Measurements from ENCODE around the gene TMEM17. TPM values are rescaled to one million over a fixed set of nuclear protein-coding genes. Genes with fewer than 3 reads are reported as not detected.

The TMEM17 gene
- total and polyA plus RNA-seq, 2 of the 13 experiments (the other 11 are each of a cell fraction or from before 2014, with no cell fraction given): 0.22 to 0.50 TPM

DNA sequence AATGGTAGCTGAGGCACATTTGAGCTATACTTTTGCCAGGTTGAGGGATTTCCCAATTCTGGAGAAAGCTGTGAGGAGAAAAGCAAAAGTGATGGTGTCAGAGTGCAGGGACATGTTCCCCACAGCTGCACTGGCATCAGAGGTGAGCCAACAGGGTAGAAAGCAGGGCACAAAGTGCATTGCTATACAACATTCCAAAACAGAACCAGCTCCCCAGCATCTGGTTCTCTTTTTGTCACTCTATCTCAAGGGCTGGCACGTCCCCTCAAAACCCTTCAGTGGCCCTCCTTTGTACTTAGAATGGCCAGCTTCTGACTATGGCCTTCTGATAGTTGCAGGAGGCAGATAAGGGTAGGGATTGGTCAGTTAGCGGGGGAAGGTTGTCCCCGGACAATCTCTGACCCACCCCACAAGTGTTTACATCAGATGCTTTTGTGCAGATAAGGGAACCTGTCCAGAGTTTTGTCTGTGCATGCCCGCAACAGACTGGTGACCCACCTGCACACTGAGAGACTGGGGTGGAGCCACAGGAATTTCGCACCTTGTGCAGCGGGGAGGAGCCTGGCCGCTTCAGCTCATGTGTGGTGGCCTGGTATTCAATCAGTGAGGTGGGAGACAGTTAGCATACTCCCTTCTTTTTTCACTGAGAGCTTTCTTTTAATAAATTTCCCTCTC lies 31.0 kb upstream of the TMEM17 start (continued):
- TF ChIP-seq, protein P1, sequence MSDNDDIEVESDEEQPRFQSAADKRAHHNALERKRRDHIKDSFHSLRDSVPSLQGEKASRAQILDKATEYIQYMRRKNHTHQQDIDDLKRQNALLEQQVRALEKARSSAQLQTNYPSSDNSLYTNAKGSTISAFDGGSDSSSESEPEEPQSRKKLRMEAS (IDR thresholded peaks at IDR 0.05): peak; percentile 68
- TF ChIP-seq MTA1 (CRISPR knock-in tag; IDR thresholded peaks at IDR 0.05; ENCODE audit: borderline replicate concordance) (peak; percentile 42; the same call in 1 of the 2 replicates), SOX5 (CRISPR knock-in tag; IDR thresholded peaks at IDR 0.05; ENCODE audit: borderline replicate concordance) (peak; percentile 27; the same call in 1 of the 2 replicates), FOXC1 (CRISPR knock-in tag; IDR thresholded peaks at IDR 0.05; ENCODE audit: borderline replicate concordance) (0 out of 2 replicates have a peak, but pooled peaks have one; percentile 72), ZNF44 (CRISPR knock-in tag; IDR thresholded peaks at IDR 0.05) (no peak), ZNF788 (CRISPR knock-in tag; IDR thresholded peaks at IDR 0.05; ENCODE audit: borderline replicate concordance) (peak; percentile 81; the same call in 1 of the 2 replicates), BORCS8-MEF2B (CRISPR knock-in tag; IDR thresholded peaks at IDR 0.05) (peak; percentile 73; the same call in 1 of the 2 replicates), ZNF607 (CRISPR knock-in tag; IDR thresholded peaks at IDR 0.05; ENCODE audit: borderline replicate concordance) (0 out of 2 replicates have a peak, but pooled peaks have one; percentile 30), ZNF205 (CRISPR knock-in tag; IDR thresholded peaks at IDR 0.05) (peak; percentile 23; the same call in 1 of the 2 replicates), KAT7 (CRISPR knock-in tag; IDR thresholded peaks at IDR 0.05; ENCODE audit: borderline replicate concordance) (no peak), ZFX (CRISPR knock-in tag; IDR thresholded peaks at IDR 0.05; ENCODE audit: low read depth) (peak; percentile 45), SMC3 (IDR thresholded peaks at IDR 0.05; ENCODE audit: low read length) (no peak), ERF (CRISPR knock-in tag; IDR thresholded peaks at IDR 0.05) (peak; percentile 48; the same call in 1 of the 2 replicates), ZNF703 (CRISPR knock-in tag; IDR thresholded peaks at IDR 0.05; ENCODE audit: borderline replicate concordance) (no peak)
- TF ChIP-seq, protein P2, sequence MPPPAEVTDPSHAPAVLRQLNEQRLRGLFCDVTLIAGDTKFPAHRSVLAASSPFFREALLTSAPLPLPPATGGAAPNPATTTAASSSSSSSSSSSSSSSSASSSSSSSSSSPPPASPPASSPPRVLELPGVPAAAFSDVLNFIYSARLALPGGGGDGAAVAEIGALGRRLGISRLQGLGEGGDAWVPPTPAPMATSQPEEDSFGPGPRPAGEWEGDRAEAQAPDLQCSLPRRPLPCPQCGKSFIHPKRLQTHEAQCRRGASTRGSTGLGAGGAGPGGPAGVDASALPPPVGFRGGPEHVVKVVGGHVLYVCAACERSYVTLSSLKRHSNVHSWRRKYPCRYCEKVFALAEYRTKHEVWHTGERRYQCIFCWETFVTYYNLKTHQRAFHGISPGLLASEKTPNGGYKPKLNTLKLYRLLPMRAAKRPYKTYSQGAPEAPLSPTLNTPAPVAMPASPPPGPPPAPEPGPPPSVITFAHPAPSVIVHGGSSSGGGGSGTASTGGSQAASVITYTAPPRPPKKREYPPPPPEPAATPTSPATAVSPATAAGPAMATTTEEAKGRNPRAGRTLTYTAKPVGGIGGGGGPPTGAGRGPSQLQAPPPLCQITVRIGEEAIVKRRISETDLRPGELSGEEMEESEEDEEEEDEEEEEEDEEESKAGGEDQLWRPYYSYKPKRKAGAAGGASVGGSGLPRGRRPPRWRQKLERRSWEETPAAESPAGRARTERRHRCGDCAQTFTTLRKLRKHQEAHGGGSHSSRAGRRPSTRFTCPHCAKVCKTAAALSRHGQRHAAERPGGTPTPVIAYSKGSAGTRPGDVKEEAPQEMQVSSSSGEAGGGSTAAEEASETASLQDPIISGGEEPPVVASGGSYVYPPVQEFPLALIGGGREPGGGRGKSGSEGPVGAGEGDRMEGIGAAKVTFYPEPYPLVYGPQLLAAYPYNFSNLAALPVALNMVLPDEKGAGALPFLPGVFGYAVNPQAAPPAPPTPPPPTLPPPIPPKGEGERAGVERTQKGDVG (CRISPR knock-in tag; IDR thresholded peaks at IDR 0.05; ENCODE audit: borderline replicate concordance): peak; percentile 100
- TF ChIP-seq, protein P3, sequence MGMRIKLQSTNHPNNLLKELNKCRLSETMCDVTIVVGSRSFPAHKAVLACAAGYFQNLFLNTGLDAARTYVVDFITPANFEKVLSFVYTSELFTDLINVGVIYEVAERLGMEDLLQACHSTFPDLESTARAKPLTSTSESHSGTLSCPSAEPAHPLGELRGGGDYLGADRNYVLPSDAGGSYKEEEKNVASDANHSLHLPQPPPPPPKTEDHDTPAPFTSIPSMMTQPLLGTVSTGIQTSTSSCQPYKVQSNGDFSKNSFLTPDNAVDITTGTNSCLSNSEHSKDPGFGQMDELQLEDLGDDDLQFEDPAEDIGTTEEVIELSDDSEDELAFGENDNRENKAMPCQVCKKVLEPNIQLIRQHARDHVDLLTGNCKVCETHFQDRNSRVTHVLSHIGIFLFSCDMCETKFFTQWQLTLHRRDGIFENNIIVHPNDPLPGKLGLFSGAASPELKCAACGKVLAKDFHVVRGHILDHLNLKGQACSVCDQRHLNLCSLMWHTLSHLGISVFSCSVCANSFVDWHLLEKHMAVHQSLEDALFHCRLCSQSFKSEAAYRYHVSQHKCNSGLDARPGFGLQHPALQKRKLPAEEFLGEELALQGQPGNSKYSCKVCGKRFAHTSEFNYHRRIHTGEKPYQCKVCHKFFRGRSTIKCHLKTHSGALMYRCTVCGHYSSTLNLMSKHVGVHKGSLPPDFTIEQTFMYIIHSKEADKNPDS (CRISPR knock-in tag; IDR thresholded peaks at IDR 0.05): 0 out of 2 replicates have a peak, but pooled peaks have one; percentile 60
- TF ChIP-seq, protein P4, sequence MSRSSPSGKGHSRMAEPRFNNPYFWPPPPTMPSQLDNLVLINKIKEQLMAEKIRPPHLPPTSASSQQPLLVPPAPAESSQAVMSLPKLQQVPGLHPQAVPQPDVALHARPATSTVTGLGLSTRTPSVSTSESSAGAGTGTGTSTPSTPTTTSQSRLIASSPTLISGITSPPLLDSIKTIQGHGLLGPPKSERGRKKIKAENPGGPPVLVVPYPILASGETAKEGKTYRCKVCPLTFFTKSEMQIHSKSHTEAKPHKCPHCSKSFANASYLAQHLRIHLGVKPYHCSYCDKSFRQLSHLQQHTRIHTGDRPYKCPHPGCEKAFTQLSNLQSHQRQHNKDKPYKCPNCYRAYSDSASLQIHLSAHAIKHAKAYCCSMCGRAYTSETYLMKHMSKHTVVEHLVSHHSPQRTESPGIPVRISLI (CRISPR knock-in tag; IDR thresholded peaks at IDR 0.05; ENCODE audit: borderline replicate concordance): no peak; the same call in 1 of the 2 replicates
- TF ChIP-seq, protein P5, sequence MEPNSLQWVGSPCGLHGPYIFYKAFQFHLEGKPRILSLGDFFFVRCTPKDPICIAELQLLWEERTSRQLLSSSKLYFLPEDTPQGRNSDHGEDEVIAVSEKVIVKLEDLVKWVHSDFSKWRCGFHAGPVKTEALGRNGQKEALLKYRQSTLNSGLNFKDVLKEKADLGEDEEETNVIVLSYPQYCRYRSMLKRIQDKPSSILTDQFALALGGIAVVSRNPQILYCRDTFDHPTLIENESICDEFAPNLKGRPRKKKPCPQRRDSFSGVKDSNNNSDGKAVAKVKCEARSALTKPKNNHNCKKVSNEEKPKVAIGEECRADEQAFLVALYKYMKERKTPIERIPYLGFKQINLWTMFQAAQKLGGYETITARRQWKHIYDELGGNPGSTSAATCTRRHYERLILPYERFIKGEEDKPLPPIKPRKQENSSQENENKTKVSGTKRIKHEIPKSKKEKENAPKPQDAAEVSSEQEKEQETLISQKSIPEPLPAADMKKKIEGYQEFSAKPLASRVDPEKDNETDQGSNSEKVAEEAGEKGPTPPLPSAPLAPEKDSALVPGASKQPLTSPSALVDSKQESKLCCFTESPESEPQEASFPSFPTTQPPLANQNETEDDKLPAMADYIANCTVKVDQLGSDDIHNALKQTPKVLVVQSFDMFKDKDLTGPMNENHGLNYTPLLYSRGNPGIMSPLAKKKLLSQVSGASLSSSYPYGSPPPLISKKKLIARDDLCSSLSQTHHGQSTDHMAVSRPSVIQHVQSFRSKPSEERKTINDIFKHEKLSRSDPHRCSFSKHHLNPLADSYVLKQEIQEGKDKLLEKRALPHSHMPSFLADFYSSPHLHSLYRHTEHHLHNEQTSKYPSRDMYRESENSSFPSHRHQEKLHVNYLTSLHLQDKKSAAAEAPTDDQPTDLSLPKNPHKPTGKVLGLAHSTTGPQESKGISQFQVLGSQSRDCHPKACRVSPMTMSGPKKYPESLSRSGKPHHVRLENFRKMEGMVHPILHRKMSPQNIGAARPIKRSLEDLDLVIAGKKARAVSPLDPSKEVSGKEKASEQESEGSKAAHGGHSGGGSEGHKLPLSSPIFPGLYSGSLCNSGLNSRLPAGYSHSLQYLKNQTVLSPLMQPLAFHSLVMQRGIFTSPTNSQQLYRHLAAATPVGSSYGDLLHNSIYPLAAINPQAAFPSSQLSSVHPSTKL (CRISPR knock-in tag; IDR thresholded peaks at IDR 0.05): peak; percentile 40; the same call in 1 of the 2 replicates
